NCI-H128 (cell line): ENCODE results near the gene GRID1.
A peak's percentile ranks its signal among the peaks of the same experiment; 100 is the strongest.

ENCODE experiments used
- DNase-seq: peaks from one replicate; lab custom pipeline; 2025; ENCODE audit not compliant: unreplicated experiment; lab: John Stamatoyannopoulos, UW

Gene GRID1

DNA sequence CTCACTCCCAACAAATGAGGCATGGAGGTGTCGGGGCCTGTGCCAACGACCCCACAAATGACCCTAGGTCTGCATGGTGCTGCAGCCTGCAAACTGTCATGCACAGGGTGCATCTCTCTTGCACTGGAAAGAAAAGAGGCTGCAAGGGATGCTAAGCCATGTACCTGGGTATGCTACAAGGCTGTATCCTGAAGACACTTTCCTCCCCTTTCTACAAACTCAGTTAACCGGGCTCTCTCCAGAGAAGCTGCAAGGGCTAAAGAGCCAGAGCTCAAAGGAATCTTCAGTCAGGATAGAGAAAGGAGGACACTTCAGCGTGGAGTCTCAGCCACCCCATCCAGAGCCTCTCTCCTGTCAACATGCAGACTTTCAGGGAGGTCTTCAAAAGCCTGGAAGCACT lies 449.0 kb downstream of the GRID1 start:
- DNase-seq: no peak

DNA sequence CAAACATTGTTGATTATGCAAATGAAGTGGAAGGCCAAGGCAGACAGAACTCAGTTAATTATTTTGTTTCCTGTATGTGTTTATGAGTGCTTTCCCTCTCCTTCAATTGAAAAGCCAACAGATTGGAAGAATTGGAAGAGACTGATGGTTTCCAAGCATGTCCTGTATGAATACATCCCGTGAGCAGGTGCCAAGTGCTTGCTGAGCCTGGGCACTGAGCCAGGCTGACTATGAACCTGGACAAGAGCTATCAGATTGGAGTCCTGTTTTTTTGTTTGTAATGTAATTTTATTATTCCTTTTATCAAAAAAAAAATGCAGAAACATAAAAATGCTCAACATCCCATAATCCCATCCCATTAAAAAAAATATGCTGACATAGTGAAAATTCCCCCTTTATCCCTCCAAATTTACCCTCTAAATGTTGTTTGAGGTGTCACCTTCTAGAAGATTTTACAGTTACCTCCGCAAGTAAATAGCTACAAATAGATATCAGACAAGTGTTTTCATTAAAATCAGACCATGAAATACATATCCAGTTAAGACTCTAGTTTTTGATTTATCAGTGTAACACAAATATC lies 449.5 kb downstream of the GRID1 start:
- peak; percentile 16 for DNase-seq

DNA sequence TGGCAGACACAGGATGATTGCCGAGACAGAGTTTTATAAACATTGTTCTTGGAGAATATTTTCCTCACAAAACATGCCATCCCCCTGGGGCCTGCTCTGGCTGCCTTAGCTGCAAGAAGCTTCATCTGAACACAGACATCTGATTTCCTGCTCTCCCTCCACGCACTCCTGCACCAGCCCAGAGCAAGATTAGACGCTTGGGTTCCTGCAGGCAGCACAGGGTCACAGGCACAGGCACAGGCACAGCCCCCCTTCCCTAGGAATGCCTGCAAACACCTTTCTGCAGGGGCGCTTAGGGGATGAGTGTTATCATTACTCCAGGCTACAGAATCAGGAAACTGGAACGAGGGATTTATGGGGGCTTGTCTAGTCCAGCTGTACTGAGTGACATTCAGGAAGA lies 450.3 kb downstream of the GRID1 start:
- DNase-seq: no peak

DNA sequence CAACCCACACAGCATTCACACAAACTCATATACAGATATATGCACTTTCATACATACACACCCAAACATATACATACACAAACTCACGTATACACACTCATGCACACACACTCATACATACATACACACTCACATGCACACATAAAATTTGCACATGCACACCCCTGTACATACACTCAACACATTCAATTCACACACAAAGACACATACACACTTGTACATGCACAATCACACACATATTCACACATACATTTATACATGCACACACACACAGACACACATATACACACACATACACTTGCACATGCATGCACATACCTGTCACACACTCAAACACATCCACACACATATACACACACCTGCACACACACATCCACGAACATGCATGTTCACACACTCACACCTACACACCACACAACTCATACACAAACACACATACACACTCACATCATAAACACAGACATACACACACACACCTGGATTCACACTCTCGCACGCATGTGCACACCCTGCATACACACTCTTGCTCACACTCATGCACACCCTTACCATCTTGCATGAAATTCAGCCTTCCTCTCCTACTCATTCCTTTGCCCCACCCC lies 451.2 kb downstream of the GRID1 start:
- no peak for DNase-seq

DNA sequence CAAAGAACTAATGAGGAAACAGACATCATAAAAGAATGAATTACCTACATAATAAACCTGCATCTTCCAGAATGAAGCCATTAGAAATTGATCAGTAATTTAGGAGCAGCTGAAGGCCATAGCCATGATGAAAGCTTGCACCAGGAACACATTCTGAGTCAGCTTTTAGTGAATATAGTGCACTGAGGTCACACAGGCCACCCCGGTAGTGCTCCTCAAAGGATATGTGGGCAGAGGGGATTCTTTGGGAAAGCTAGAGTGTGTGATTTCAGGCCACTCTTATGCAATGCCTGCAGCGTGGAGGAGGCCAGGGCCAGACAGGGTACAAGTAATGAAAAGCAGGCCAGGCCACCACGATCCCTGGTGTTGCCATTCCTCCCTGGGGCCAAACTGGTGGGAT lies 451.9 kb downstream of the GRID1 start:
- no peak for DNase-seq

DNA sequence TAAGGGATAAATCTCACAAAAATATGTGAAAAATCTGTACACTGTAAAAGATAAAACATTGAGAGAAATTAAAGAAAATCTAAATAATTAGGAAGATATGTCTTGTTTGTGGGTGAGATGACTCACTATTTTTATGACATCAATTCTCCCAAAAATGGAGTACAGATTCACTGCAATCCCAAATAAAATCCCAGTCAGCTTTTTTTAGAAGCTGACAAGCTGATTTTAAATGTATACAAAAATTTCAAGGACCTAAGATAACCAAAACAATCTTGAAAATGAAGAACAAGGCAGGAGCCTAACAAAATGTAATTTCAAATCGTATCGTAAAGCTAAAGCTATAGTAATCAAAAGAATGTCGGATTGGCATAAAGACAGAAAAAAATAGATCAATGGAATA lies 458.1 kb downstream of the GRID1 start:
- DNase-seq: no peak

DNA sequence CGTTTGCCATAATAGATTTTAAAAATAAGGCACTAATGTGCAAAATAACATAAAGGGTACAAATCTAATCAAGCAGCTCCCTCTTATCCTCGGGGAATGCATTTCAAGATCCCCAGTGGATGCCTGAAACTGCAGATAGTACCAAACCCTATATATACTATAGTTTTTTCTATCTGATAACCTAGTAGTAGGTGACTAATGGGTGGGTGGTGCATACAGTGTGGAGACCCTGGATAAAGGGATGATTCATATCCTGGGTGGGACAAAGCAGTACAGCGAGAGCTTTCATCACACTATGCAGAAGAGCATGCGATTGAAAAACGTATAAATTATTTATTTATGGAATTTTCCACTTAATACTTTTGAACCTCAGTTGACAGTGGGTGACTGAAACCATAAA lies 464.5 kb downstream of the GRID1 start:
- no peak for DNase-seq

DNA sequence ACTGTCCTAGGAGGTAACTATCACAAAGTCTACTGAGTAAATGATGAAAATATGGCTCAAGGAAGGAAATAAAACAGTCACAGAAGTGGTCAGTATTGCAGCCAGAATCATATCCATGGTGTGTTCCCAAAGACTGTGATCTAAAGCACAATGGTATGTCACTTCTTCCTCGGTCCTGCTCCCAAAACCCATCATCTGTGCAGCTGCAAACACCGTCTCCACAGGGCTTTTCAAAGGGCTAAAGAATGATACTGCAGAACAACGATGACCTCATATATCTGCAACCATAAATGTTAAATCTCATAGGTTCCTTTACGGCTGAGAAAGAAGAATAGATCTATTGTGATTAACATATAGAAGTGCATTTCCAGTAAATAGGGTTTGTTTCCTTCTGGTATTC lies 465.0 kb downstream of the GRID1 start:
- DNase-seq: no peak

DNA sequence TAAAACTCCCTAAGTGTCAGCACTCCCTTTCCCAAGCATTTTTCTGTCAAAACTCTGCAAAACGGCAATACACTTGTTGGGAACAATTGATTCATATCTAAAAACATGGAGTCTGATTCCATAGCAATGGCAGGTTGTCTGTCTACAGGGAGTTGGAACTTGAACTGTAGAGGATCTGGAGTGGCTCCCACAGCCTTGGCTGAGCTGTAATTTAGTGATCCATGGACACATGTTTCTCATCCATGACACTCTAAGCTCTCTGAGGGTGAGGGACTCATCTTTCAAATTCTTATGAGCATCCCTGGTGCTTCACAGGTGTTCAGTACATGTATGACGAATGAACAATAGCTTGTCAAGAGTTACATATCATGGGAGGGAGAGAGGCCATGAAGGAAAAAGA lies 466.1 kb downstream of the GRID1 start:
- no peak for DNase-seq

DNA sequence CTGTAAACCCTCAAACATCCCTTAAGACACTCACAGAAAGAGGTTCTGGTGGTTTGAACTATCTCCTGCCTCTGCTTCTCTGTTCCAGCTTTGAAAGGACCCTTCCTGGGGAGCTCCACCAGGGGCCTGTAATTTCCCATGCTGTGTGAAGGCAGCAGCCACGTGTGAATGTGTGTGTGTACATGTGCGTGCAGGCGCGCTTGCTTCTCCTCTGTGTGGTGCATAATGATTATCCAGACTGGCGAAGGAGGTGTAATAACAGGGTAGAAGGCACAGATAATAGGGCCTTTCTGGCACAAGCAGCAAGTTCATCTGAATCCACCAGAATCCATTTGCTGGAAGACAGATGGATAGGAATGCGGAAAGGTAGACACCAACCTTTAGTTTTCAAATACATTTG lies 466.5 kb downstream of the GRID1 start:
- DNase-seq: no peak

DNA sequence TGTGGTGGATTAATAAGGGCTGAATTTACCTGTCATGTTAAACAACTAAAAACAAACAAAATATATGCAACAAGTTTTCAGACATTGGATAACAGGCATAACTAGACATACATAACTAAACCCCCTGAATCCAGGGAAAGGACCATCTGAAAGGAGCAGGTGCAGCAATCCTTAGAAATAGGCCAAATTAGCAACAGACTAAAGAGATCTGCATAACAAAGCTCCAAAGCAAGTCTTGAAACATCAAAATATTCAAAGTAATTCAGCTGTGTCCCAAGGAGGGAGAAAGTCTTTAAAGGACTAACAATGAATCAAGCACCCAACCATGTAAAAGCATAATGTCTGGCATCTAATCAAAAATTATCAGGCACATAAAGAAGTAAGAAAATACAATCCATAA lies 475.1 kb downstream of the GRID1 start:
- no peak for DNase-seq

DNA sequence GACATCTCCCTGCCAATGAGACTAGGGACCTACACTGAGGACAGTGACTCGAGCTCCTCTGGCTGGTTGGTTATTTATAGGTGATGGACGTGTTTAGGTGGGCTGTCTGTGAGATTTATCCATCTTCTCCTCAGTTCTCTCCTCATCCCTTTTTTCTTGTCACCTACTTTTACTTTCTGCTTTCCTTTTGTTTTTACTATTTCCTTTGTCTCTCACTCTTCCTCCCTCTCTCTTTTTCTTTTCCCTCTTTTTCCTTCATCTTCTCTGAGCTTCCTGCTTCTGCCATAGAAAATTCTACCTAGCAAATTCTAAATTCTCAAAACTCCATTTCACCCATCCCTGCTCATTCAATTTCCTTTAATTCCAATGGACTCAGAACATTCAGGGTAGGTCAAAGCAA lies 478.0 kb downstream of the GRID1 start:
- DNase-seq: no peak

DNA sequence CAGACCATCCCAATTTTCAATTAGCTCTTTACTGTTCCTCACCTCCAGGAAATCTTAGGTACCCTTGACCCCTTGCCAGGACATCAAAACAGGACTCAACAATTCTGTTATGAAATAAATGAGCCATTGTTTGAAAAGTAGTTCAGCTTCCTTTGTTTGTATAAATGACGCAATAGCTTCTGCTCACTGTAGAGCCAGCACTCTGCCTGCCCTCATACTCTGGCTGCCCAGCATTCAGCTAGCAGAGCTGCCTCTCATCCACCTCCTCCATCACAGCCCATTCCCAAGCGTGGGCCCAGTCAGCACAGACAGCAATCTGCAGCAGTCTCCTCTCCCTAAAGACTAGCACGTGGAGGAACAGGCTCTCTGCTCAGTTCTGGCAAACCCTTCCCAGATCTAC lies 478.6 kb downstream of the GRID1 start:
- DNase-seq: no peak

DNA sequence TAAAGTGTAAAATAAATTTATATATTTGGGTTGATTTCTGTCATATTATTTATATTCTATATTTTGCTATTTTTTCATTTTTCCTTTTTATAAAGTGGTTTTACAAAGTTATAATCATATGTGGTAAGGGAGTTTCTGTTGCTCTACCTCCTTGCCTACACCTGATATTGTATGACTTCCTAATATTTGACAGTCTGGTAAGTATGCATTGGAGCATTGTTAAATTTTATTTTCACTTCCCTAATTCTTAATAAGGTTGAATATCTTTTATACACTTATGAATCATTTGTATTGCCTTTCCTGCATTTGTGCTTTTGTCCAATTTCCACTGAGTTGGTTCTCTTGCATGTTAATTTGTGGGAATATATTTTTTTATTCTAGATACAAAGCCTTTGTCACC lies 492.4 kb downstream of the GRID1 start:
- DNase-seq: no peak

DNA sequence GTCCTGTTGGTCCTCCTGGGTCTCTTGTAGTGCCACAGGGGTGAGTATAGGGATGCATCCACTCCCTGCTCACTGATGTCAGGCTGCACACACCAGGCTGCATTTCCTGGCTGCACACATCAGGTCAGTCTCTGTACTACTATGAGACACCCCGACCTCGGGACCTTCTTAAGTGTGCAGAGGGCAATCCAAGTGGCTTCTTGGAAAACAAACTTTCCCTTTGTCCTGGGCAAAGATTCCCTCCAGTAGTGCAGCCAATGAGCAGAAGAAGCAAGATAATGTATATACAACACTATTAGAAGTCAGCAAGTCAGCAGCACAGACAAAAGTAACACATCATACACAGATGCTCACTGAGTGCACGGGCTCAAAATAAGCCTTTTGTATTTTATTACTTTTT lies 493.5 kb downstream of the GRID1 start:
- no peak for DNase-seq

DNA sequence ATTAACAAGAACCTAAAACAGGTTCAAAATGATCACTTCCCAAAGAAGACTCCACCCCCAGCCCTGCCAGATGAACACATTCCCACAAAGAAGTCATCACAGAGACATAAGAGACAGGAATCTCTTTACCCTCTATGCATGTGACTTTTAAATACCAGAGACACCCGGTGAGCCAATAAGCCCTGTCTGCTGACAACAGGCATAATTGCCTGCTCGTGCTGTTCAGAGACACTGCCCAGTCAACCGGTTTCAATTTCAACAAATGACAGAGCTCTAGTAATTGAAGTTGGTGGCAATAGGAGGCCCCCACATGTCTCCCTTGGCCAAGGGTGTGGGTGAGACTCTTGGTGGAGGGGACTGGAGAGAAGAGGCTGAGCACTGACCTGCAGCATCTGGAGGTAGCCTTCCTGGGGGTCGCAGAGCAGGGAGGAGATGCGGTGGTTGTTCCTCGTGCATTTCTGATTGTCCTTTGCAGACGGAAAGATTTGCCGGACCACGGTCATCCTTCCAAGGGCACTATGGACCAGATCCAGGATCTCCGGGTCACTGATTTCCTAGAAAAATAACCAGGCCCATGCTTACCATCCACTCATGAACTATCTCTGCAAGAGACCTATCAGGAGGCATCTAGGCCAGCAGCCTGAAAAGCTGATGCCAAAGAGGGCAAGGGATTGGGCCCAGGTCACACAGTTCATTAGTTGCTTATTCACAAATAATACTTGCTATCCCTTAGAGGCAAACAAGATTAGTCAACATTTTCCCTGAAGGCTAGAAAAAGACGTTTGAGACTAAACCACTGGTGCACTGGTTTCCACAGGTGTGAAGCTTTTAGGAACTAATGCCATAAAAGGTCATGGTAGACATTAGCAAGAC lies 497.7 kb downstream of the GRID1 start:
- DNase-seq: no peak

DNA sequence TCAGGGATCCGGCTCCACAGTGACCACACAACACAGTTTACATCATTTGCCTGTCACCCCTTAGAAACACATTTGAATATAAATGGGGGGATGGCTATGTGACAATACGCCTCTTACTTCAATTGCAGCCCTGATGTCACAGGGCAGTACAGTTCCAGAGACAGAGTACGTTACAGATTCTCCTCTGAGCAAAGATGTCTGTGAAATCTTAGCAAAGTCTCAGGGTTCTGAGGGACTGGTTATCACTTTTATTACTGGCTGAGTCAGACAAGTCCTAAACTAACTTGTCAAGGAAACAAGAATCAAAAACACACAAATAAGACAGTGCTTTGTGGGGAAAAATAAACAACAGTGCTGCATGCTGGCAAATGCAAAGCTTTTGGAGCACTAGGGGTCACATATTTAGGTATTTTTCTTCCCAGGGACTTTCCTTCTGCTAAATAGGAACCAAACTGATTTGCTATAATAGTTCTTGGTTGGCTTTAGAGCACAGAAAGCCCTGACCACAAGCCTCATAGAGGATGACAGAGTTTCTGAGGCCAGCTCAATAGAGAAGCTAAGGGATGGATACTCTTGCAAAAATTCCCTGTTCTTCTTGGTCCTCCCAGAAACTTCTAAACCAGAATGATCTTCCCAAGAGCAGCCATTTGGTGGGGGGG lies 501.6 kb downstream of the GRID1 start:
- DNase-seq: no peak

DNA sequence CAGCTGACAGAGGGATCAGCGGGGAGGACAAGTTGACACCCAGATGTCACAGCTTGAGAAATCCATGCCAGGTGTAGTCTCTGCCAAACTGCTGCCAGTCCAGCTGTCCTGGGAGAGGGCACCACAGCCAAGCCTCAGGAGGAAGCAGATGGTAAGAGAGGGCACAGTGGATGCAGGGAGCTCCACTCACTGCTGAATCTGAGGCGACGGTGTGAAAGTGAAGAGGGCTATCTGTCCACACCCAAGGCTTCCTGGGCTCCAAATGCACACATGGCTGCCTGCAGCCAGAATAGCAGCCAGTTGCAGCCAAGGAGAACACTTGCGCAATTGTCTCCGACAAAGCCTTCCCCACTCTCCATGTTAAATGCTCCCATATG lies 502.4 kb downstream of the GRID1 start:
- DNase-seq: no peak

DNA sequence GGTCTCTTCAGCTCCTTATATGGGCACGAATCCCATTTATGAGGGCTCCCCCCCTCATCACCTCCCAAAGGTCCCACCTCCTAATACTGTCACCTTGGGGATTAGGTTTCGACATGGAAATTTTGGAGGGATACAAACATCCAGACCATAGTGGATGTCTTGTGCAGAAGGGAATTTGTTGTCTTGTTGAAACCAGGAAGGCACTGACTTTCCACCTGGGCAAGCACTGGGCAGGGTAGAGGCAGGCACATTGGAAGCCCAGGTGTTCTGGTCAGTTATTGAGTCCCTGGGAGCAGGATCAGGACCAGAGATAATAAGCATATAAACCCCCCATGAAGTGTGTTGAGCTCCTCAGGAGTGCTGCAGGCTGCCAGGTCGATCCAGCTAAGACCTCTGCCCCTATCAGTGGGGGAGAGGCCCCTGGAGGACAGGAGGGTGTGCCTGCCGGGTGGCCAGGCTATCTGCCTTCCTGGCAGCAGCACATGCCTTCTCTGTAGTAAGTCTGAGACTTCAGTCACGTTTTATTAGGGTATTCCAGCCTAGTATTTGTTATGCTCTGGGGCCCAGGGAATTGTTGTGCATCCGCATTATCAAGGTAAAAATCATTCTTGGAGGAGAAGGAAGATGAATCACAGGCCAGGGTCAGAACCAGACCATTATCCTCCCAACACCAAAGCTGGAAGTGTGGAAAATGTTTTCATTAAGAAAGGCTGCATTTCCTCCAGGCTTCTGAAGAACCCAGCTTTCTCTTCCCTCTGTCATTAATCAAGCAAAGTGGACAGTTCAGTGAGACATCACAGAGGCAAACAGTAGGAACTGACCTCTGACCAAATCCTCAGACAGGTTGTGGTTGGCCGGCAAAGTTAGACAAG lies 503.1 kb downstream of the GRID1 start:
- DNase-seq: no peak

DNA sequence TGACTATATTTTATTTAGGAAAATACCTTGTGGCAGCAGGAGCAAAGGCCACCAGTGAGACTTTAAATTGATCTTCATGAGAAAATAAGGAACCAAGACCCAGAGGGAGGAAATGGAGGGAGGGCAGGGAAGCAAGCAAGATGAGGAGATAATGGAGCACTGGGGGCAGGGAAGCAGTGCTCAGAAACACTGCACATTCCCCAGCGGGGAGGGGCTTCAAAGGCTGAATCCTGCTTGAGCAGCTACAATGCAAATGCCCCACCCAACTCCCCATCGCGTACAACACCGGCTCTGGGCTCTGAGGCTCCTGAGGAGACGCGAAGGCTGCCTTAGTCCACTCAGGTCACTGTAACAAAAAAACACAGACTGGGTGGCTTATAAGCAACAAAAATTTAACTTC lies 503.8 kb downstream of the GRID1 start:
- no peak for DNase-seq
